ENCODE measurements around the gene WASF1.

- TF ChIP-seq POLR2AphosphoS5 (IDR thresholded peaks at IDR 0.05) (no peak), POLR2A (IDR thresholded peaks at IDR 0.05) (no peak)
- TF ChIP-seq, protein P1, sequence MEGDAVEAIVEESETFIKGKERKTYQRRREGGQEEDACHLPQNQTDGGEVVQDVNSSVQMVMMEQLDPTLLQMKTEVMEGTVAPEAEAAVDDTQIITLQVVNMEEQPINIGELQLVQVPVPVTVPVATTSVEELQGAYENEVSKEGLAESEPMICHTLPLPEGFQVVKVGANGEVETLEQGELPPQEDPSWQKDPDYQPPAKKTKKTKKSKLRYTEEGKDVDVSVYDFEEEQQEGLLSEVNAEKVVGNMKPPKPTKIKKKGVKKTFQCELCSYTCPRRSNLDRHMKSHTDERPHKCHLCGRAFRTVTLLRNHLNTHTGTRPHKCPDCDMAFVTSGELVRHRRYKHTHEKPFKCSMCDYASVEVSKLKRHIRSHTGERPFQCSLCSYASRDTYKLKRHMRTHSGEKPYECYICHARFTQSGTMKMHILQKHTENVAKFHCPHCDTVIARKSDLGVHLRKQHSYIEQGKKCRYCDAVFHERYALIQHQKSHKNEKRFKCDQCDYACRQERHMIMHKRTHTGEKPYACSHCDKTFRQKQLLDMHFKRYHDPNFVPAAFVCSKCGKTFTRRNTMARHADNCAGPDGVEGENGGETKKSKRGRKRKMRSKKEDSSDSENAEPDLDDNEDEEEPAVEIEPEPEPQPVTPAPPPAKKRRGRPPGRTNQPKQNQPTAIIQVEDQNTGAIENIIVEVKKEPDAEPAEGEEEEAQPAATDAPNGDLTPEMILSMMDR (IDR thresholded peaks at IDR 0.05), result no peak
Observed at GRCh38 chr6:110211753-110212152, 32.3 kb upstream of the WASF1 start.
